Measurements from ENCODE around the gene TJP2. TPM values are rescaled to one million over a fixed set of nuclear protein-coding genes. Genes with fewer than 3 reads are reported as not detected.

TJP2 gene
- total RNA-seq, 3 donors from 2014 or later: 81.1 to 172 (median 124) TPM

- Histone ChIP-seq H3K9me3 (no peaks in the 10 kb centered on the region), H3K4me3 (no peak overlapping the region), H3K4me1 (ENCODE audit: low read depth) (no peaks in the 10 kb centered on the region), H3K36me3 (ENCODE audit: low read depth) (peaks cover 3% of the 10 kb centered on the region)
- intact Hi-C loops (cut with DNase I, micrococcal nuclease): no loop called here
- ATAC-seq (no peak), DNase-seq (no peak)
- TF ChIP-seq, protein P1, sequence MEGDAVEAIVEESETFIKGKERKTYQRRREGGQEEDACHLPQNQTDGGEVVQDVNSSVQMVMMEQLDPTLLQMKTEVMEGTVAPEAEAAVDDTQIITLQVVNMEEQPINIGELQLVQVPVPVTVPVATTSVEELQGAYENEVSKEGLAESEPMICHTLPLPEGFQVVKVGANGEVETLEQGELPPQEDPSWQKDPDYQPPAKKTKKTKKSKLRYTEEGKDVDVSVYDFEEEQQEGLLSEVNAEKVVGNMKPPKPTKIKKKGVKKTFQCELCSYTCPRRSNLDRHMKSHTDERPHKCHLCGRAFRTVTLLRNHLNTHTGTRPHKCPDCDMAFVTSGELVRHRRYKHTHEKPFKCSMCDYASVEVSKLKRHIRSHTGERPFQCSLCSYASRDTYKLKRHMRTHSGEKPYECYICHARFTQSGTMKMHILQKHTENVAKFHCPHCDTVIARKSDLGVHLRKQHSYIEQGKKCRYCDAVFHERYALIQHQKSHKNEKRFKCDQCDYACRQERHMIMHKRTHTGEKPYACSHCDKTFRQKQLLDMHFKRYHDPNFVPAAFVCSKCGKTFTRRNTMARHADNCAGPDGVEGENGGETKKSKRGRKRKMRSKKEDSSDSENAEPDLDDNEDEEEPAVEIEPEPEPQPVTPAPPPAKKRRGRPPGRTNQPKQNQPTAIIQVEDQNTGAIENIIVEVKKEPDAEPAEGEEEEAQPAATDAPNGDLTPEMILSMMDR (IDR thresholded peaks at IDR 0.05): no peak
Measured at GRCh38 chr9:69246629-69247028, 72.6 kb downstream of the TJP2 start.

DNA sequence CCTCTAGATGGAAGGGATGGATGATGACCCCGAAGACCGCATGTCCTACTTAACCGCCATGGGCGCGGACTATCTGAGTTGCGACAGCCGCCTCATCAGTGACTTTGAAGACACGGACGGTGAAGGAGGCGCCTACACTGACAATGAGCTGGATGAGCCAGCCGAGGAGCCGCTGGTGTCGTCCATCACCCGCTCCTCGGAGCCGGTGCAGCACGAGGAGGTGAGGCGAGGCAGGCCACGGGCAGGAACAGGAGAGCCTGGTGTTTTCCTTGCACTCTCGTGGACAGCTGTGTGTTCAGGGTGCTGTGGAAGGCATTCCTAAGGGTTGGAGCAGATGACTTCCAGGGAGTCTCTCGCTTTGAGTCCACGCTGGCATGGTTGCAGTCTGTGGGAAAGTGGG, 73.9 kb downstream of the TJP2 start:
- TF ChIP-seq, protein P1 (IDR thresholded peaks at IDR 0.05): no peak
- Histone ChIP-seq H3K4me3 (no peak overlapping the region), H3K36me3 (ENCODE audit: low read depth) (peaks cover 3% of the 10 kb centered on the region), H3K4me1 (ENCODE audit: low read depth) (no peaks in the 10 kb centered on the region), H3K9me3 (no peaks in the 10 kb centered on the region)
- ATAC-seq (no peak), DNase-seq (no peak)
- intact Hi-C loops (cut with DNase I, micrococcal nuclease): no loop called here

- H3K9me3 ChIP-seq: no peaks in the 10 kb centered on the region
- no peaks in the 10 kb centered on the region for H3K4me1 ChIP-seq (ENCODE audit: low read depth)
- H3K4me3 ChIP-seq: no peak overlapping the region
- intact Hi-C loops (cut with DNase I, micrococcal nuclease): no loop called here
- no peak for DNase-seq
- ATAC-seq: no peak
- peaks cover 3% of the 10 kb centered on the region for H3K36me3 ChIP-seq (ENCODE audit: low read depth)
- TF ChIP-seq, protein P1 (IDR thresholded peaks at IDR 0.05): no peak
Measured at GRCh38 chr9:69249337-69249736, 75.3 kb downstream of the TJP2 start.

- intact Hi-C loops (cut with DNase I, micrococcal nuclease): no loop called here
- TF ChIP-seq, protein P1 (IDR thresholded peaks at IDR 0.05): no peak
- Histone ChIP-seq H3K36me3 (ENCODE audit: low read depth) (peaks cover 3% of the 10 kb centered on the region), H3K4me1 (ENCODE audit: low read depth) (no peaks in the 10 kb centered on the region), H3K4me3 (no peak overlapping the region), H3K9me3 (no peaks in the 10 kb centered on the region)
- ATAC-seq: no peak
- no peak for DNase-seq
Measured at GRCh38 chr9:69250681-69251080, 76.6 kb downstream of the TJP2 start.

- intact Hi-C loops (cut with DNase I, micrococcal nuclease): no loop called here
- no peaks in the 10 kb centered on the region for H3K36me3 ChIP-seq (ENCODE audit: low read depth)
- no peak for ATAC-seq
- H3K4me1 ChIP-seq (ENCODE audit: low read depth): no peaks in the 10 kb centered on the region
- H3K4me3 ChIP-seq: no peak overlapping the region
- TF ChIP-seq, protein P1 (IDR thresholded peaks at IDR 0.05): no peak
- H3K9me3 ChIP-seq: no peaks in the 10 kb centered on the region
- no peak for DNase-seq
Measured at GRCh38 chr9:69252436-69252835, 78.4 kb downstream of the TJP2 start.

- Histone ChIP-seq H3K4me3 (no peak overlapping the region), H3K9me3 (no peaks in the 10 kb centered on the region), H3K36me3 (ENCODE audit: low read depth) (no peaks in the 10 kb centered on the region), H3K4me1 (ENCODE audit: low read depth) (no peaks in the 10 kb centered on the region)
- TF ChIP-seq, protein P1 (IDR thresholded peaks at IDR 0.05): no peak
- ATAC-seq (no peak), DNase-seq (no peak)
- intact Hi-C loops (cut with DNase I, micrococcal nuclease): no loop called here
Measured at GRCh38 chr9:69253057-69253456, 79.0 kb downstream of the TJP2 start.
